WTC11 (cell line): ENCODE data around the gene QARS1. TPM values are rescaled to one million over a fixed set of nuclear protein-coding genes. Genes with fewer than 3 reads are reported as not detected.

ENCODE experiments used
- ATAC-seq: fragments of 200-7000 bp; cut with Tn5 transposase; 2 replicates; pipeline ENCODE4 v1.10.0; 2021; ENCODE audit warnings: mild to moderate bottlenecking, moderate library complexity
- CTCF ChIA-PET: fragments of 300-600 bp; sonication (Branson Sonifier 250); formaldehyde crosslinking; loops from one replicate; lab custom pipeline; 2021; ENCODE audit warnings: antibody characterized with exemption; lab: Charles Lee
- POLR2A ChIA-PET: fragments of 350-600 bp; sonication (Branson Sonifier 250); formaldehyde crosslinking; loops from one replicate; lab custom pipeline; 2021; ENCODE audit warnings: antibody characterized with exemption; lab: Charles Lee
- DNase-seq: peaks from one replicate; pipeline ENCODE4 v3.0.0; 2021; ENCODE audit warnings: low spot score
- H3K27ac Mint-ChIP-seq: 2 replicates; pipeline ENCODE4 v1.8.0; 2021; ENCODE audit warnings: mixed read lengths
- H3K27me3 Mint-ChIP-seq: 2 replicates; pipeline ENCODE4 v1.8.0; 2021; ENCODE audit warnings: low read depth, mild to moderate bottlenecking, moderate library complexity, mixed read lengths
- H3K36me3 Mint-ChIP-seq: 2 replicates; pipeline ENCODE4 v1.8.0; 2021; ENCODE audit warnings: mixed read lengths
- H3K4me1 Mint-ChIP-seq: 2 replicates; pipeline ENCODE4 v1.8.0; 2022; ENCODE audit warnings: mixed read lengths
- H3K4me3 Mint-ChIP-seq: 2 replicates; pipeline ENCODE4 v1.8.0; 2021; ENCODE audit warnings: mild to moderate bottlenecking, moderate library complexity, mixed read lengths
- H3K9me3 Mint-ChIP-seq: 2 replicates; pipeline ENCODE4 v1.8.0; 2021; ENCODE audit warnings: mixed read lengths
- EMX1 ChIP-seq: fragments of 250-450 bp; sonication (Bioruptor Pico); IDR thresholded peaks from 2 replicates; pipeline ENCODE4 v1.8.0; 2021; ENCODE audit warnings: mild to moderate bottlenecking
- ETV6 ChIP-seq: sonication (generic); formaldehyde crosslinking; IDR thresholded peaks from 2 replicates; pipeline ENCODE4 v1.8.1; 2022; ENCODE audit warnings: mild to moderate bottlenecking, missing genetic modification reagents
- GTF2I ChIP-seq: fragments of 250-450 bp; sonication (Bioruptor Pico); conservative IDR thresholded peaks from 2 replicates; pipeline ENCODE4 v1.4.0; 2021; ENCODE audit warnings: mild to moderate bottlenecking
- IRF2 ChIP-seq: sonication (generic); formaldehyde crosslinking; IDR thresholded peaks from 2 replicates; pipeline ENCODE4 v1.8.0; 2022; ENCODE audit warnings: low read depth, missing genetic modification reagents, borderline replicate concordance
- ZNF121 ChIP-seq: sonication (generic); formaldehyde crosslinking; IDR thresholded peaks from 2 replicates; pipeline ENCODE4 v1.8.0; 2023; ENCODE audit warnings: missing genetic modification reagents
- total RNA-seq: library from RNA; stranded (reverse); gene quantifications from 3 replicates; pipeline ENCODE4 v1.2.3, GENCODE V29; 2021
- TF ChIP-seq, protein P1 (sequence below): sonication (generic); formaldehyde crosslinking; IDR thresholded peaks from 2 replicates; pipeline ENCODE4 v1.8.1; 2023; ENCODE audit warnings: mild to moderate bottlenecking, missing genetic modification reagents, borderline replicate concordance
- TF ChIP-seq, protein P2 (sequence below): fragments of 250-450 bp; sonication (Bioruptor Pico); IDR thresholded peaks from 2 replicates; pipeline ENCODE4 v1.8.0; 2021; ENCODE audit warnings: mild to moderate bottlenecking
- TF ChIP-seq, protein P3 (sequence below): sonication (generic); formaldehyde crosslinking; IDR thresholded peaks from 2 replicates; pipeline ENCODE4 v1.8.0; 2023; ENCODE audit warnings: missing genetic modification reagents
- TF ChIP-seq, protein P4 (sequence below): sonication (generic); formaldehyde crosslinking; IDR thresholded peaks from 2 replicates; pipeline ENCODE4 v1.8.1; 2022; ENCODE audit warnings: mild to moderate bottlenecking, moderate library complexity, missing genetic modification reagents
- TF ChIP-seq, protein P5 (sequence below): sonication (generic); formaldehyde crosslinking; IDR thresholded peaks from 2 replicates; pipeline ENCODE4 v1.8.1; 2022; ENCODE audit warnings: low read depth, mild to moderate bottlenecking, moderate library complexity, missing genetic modification reagents, borderline replicate concordance
- TF ChIP-seq, protein P6 (sequence below): sonication (generic); formaldehyde crosslinking; IDR thresholded peaks from 2 replicates; pipeline ENCODE4 v1.8.0; 2022; ENCODE audit warnings: missing genetic modification reagents

Gene QARS1
- total RNA-seq, 1 experiment from 2014 or later, result 471 TPM

DNA sequence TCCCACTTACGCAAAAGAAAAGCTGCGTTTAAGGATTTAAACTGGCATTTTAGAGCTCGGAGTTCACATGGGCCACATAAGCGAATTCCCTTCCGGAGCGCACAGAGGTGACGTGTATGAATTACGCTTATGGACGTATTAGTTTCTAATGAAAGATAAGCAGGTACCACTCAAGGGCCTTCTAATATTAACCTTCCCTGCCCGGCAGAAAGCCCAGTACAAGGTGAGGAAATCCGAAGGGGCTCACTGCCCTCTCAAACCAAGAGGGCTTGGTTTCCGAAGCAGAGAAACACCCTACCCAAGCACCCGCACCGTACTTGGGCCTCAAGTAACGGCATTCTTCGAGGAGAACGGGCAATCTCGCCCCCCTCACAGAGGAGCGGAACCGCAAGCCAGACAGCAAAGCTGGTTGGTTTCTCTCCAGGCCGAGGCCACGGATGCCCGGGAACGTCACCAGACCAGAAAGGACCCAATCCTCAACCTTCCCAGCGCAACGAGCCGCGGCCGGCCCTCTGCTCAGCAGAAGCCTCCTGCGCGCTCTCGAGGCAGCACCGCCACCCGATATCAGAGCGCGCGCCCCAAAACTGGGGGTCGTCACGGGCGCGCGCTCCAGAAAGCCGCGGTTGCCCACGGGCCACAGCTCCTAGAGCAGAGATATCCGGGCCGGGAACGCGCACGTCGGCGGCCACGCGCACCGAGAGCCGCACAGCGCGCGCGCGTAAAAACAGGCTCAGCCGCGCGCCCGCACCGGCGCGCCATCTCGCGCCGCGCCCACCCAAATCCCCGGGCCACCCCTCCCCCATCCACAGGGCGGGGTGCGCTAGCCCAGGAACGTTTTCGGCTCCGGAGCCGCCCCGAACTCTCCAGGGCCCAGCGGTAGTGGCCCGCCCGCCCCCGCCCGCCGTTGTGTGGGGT is 11.4 kb downstream of the QARS1 start (continued):
- TF ChIP-seq, protein P1, sequence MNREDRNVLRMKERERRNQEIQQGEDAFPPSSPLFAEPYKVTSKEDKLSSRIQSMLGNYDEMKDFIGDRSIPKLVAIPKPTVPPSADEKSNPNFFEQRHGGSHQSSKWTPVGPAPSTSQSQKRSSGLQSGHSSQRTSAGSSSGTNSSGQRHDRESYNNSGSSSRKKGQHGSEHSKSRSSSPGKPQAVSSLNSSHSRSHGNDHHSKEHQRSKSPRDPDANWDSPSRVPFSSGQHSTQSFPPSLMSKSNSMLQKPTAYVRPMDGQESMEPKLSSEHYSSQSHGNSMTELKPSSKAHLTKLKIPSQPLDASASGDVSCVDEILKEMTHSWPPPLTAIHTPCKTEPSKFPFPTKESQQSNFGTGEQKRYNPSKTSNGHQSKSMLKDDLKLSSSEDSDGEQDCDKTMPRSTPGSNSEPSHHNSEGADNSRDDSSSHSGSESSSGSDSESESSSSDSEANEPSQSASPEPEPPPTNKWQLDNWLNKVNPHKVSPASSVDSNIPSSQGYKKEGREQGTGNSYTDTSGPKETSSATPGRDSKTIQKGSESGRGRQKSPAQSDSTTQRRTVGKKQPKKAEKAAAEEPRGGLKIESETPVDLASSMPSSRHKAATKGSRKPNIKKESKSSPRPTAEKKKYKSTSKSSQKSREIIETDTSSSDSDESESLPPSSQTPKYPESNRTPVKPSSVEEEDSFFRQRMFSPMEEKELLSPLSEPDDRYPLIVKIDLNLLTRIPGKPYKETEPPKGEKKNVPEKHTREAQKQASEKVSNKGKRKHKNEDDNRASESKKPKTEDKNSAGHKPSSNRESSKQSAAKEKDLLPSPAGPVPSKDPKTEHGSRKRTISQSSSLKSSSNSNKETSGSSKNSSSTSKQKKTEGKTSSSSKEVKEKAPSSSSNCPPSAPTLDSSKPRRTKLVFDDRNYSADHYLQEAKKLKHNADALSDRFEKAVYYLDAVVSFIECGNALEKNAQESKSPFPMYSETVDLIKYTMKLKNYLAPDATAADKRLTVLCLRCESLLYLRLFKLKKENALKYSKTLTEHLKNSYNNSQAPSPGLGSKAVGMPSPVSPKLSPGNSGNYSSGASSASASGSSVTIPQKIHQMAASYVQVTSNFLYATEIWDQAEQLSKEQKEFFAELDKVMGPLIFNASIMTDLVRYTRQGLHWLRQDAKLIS (CRISPR knock-in tag), result no peak
- TF ChIP-seq, protein P2, sequence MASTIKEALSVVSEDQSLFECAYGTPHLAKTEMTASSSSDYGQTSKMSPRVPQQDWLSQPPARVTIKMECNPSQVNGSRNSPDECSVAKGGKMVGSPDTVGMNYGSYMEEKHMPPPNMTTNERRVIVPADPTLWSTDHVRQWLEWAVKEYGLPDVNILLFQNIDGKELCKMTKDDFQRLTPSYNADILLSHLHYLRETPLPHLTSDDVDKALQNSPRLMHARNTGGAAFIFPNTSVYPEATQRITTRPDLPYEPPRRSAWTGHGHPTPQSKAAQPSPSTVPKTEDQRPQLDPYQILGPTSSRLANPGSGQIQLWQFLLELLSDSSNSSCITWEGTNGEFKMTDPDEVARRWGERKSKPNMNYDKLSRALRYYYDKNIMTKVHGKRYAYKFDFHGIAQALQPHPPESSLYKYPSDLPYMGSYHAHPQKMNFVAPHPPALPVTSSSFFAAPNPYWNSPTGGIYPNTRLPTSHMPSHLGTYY (CRISPR knock-in tag), result 0 out of 2 replicates have a peak, but pooled peaks have one; percentile 63
- TF ChIP-seq GTF2I (CRISPR knock-in tag), result no peak
- TF ChIP-seq, protein P3, sequence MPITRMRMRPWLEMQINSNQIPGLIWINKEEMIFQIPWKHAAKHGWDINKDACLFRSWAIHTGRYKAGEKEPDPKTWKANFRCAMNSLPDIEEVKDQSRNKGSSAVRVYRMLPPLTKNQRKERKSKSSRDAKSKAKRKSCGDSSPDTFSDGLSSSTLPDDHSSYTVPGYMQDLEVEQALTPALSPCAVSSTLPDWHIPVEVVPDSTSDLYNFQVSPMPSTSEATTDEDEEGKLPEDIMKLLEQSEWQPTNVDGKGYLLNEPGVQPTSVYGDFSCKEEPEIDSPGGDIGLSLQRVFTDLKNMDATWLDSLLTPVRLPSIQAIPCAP (CRISPR knock-in tag), result 0 out of 2 replicates have a peak, but pooled peaks have one; percentile 11
- TF ChIP-seq, protein P4, sequence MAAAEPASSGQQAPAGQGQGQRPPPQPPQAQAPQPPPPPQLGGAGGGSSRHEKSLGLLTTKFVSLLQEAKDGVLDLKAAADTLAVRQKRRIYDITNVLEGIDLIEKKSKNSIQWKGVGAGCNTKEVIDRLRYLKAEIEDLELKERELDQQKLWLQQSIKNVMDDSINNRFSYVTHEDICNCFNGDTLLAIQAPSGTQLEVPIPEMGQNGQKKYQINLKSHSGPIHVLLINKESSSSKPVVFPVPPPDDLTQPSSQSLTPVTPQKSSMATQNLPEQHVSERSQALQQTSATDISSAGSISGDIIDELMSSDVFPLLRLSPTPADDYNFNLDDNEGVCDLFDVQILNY (CRISPR knock-in tag), result peak; percentile 23; the same call in 1 of the 2 replicates

DNA sequence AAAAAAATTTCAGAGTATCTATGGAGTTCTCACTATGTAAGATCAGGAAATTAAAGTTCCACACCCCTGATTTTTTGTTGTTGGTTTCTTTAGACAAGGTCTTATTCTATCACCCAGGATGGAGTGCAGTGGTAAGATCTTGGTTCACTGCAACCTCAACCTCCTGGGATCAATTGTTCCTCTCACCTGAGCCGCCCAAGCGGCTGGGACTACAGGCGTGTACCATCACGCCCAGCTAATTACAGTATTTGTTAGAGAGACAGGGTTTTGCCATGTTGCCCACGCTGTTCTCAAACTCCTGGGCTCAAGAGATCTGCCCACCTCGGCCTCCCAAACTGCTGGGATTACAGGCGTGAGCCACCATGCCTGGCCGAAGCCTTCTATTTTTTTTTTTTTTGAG is 23.1 kb downstream of the QARS1 start:
- no peak for DNase-seq
- Mint-ChIP-seq H3K27ac (peak overlapping the region; percentile 41), H3K4me1 (no peaks in the 10 kb centered on the region), H3K4me3 (no peak overlapping the region), H3K27me3 (no peaks in the 10 kb centered on the region), H3K36me3 (peaks cover 12% of the 10 kb centered on the region), H3K9me3 (no peaks in the 10 kb centered on the region)
- CTCF ChIA-PET, result no interaction called here
- POLR2A ChIA-PET, result no interaction called here
- ATAC-seq, result no peak
- no peak for TF ChIP-seq IRF2 (CRISPR knock-in tag)
- TF ChIP-seq ETV6 (CRISPR knock-in tag), result no peak
- TF ChIP-seq, protein P5, sequence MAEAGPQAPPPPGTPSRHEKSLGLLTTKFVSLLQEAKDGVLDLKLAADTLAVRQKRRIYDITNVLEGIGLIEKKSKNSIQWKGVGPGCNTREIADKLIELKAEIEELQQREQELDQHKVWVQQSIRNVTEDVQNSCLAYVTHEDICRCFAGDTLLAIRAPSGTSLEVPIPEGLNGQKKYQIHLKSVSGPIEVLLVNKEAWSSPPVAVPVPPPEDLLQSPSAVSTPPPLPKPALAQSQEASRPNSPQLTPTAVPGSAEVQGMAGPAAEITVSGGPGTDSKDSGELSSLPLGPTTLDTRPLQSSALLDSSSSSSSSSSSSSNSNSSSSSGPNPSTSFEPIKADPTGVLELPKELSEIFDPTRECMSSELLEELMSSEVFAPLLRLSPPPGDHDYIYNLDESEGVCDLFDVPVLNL (CRISPR knock-in tag), result no peak
- TF ChIP-seq, protein P6, sequence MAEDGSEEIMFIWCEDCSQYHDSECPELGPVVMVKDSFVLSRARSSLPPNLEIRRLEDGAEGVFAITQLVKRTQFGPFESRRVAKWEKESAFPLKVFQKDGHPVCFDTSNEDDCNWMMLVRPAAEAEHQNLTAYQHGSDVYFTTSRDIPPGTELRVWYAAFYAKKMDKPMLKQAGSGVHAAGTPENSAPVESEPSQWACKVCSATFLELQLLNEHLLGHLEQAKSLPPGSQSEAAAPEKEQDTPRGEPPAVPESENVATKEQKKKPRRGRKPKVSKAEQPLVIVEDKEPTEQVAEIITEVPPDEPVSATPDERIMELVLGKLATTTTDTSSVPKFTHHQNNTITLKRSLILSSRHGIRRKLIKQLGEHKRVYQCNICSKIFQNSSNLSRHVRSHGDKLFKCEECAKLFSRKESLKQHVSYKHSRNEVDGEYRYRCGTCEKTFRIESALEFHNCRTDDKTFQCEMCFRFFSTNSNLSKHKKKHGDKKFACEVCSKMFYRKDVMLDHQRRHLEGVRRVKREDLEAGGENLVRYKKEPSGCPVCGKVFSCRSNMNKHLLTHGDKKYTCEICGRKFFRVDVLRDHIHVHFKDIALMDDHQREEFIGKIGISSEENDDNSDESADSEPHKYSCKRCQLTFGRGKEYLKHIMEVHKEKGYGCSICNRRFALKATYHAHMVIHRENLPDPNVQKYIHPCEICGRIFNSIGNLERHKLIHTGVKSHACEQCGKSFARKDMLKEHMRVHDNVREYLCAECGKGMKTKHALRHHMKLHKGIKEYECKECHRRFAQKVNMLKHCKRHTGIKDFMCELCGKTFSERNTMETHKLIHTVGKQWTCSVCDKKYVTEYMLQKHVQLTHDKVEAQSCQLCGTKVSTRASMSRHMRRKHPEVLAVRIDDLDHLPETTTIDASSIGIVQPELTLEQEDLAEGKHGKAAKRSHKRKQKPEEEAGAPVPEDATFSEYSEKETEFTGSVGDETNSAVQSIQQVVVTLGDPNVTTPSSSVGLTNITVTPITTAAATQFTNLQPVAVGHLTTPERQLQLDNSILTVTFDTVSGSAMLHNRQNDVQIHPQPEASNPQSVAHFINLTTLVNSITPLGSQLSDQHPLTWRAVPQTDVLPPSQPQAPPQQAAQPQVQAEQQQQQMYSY, result no peak
- no peak for TF ChIP-seq ZNF121 (CRISPR knock-in tag)
- TF ChIP-seq EMX1 (CRISPR knock-in tag), result no peak
